ENCODE data around the gene WDR43.

WDR43 gene

GRCh38 chr2:28950941-28951630 is 56.6 kb downstream of the WDR43 start:
- no peak for DNase-seq (ENCODE audit: low spot score)
- no peak for TF ChIP-seq CTCF (IDR thresholded peaks at IDR 0.05; ENCODE audit: extremely low read depth, missing control alignments)

GRCh38 chr2:28951910-28952835 is 57.7 kb downstream of the WDR43 start:
- no peak for DNase-seq (ENCODE audit: low spot score)

GRCh38 chr2:28952836-28953211 is 58.4 kb downstream of the WDR43 start:
- TF ChIP-seq CTCF (IDR thresholded peaks at IDR 0.05; ENCODE audit: extremely low read depth, missing control alignments): no peak
- no peak for DNase-seq (ENCODE audit: low spot score)

More at GRCh38 chr2:28951910-28952835, 57.7 kb downstream of the WDR43 start:
- no peak for TF ChIP-seq CTCF (IDR thresholded peaks at IDR 0.05; ENCODE audit: extremely low read depth, missing control alignments)

- no peak for DNase-seq (ENCODE audit: low spot score)
- no peak for TF ChIP-seq CTCF (IDR thresholded peaks at IDR 0.05; ENCODE audit: extremely low read depth, missing control alignments)
These were observed 61.0 kb downstream of the WDR43 start for GRCh38 chr2:28955467-28955866.

- peak; percentile 48 for DNase-seq (ENCODE audit: low spot score)
- no peak for TF ChIP-seq CTCF (IDR thresholded peaks at IDR 0.05; ENCODE audit: extremely low read depth, missing control alignments)
These were observed 62.0 kb downstream of the WDR43 start for GRCh38 chr2:28956415-28956826.

- no peak for DNase-seq (ENCODE audit: low spot score)
- TF ChIP-seq CTCF (IDR thresholded peaks at IDR 0.05; ENCODE audit: extremely low read depth, missing control alignments): no peak
These were observed 62.4 kb downstream of the WDR43 start for GRCh38 chr2:28956890-28957289.

- peak; percentile 74 for DNase-seq (ENCODE audit: low spot score)
- no peak for TF ChIP-seq CTCF (IDR thresholded peaks at IDR 0.05; ENCODE audit: extremely low read depth, missing control alignments)
These were observed 64.2 kb downstream of the WDR43 start for GRCh38 chr2:28958689-28959088.
